Body of pancreas (tissue), 4 donors: Measurements from ENCODE around the gene EHMT1. TPM values are rescaled to one million over a fixed set of nuclear protein-coding genes. Genes with fewer than 3 reads are reported as not detected.

Experiments
- ATAC-seq: fragments of 150-250 bp; one replicate; pipeline ENCODE4 v1.9.1; 2016
- DNase-seq, 4 donors: peaks; one replicate each; pipeline ENCODE4 v3.0.0-alpha.2; 2019
- H3K27ac ChIP-seq, 4 donors: fragments of 200-600 bp; sonication (generic); 1 replicate in 3 of 4; 2 replicates in 1 of 4; pipeline versions ENCODE4 v1.5.1 to v1.6.1; 2016 to 2019; ENCODE audit warnings: mild to moderate bottlenecking in 1 of 4, mixed read lengths in 1 of 4, moderate library complexity in 1 of 4
- H3K27me3 ChIP-seq, 2 donors: fragments of 200-600 bp; sonication (generic); one replicate each; pipeline ENCODE4 v1.6.0; 2016; ENCODE audit warnings: mild to moderate bottlenecking in 1 of 2
- H3K36me3 ChIP-seq, 2 donors: fragments of 200-600 bp; sonication (generic); replicated peaks in 1 of 2; 2 replicates each; pipeline ENCODE4 v1.5.1; 2016; ENCODE audit warnings: low read depth in 2 of 2; ENCODE audit not compliant: insufficient read depth in 1 of 2
- H3K4me1 ChIP-seq: fragments of 200-600 bp; sonication (generic); one replicate; pipeline ENCODE4 v1.6.0; 2016
- H3K4me3 ChIP-seq, 2 donors: fragments of 200-600 bp; sonication (generic); 1 replicate in 1 of 2; 2 replicates in 1 of 2; pipeline ENCODE4 v1.5.1; 2016 to 2019
- H3K9me3 ChIP-seq, 3 donors: fragments of 200-600 bp; sonication (generic); 1 replicate in 2 of 3; 2 replicates in 1 of 3; pipeline ENCODE4 v1.5.1; 2016
- POLR2A ChIP-seq, 3 donors: fragments of 450-650 bp; IDR thresholded peaks; one replicate each; pipeline ENCODE4 v1.6.1; 2016; ENCODE audit warnings: antibody characterized with exemption in 3 of 3, mild to moderate bottlenecking in 2 of 3
- WGBS, 2 donors: methylation state at CpG; one replicate each; pipeline ENCODE4 v1.1.5; 2017; 5-methylcytosine and 5-hydroxymethylcytosine counted together
- intact Hi-C: fragments of 100-400 bp; cut with DNase I; formaldehyde crosslinking; loops from one replicate; pipeline ENCODE4 v1.15.1; 2023
- total RNA-seq, 2 donors: library from RNA; depleted of rRNA; stranded (reverse); fragments of >200 nt; gene quantifications; one replicate each; pipeline ENCODE4 v1.1.0, GENCODE V29; 2016
- TF ChIP-seq, protein P1 (sequence below), 7 experiments: fragments of 450-650 bp in 4 of 7; fragments of 200-600 bp in 3 of 7; sonication (generic) in 3 of 7; IDR thresholded peaks; one replicate each; pipeline ENCODE4 v1.5.1; 2016 to 2019; ENCODE audit warnings: antibody characterized with exemption in 7 of 7

Gene EHMT1
- total RNA-seq, 2 donors from 2014 or later = 41.0 to 65.9 TPM

DNA sequence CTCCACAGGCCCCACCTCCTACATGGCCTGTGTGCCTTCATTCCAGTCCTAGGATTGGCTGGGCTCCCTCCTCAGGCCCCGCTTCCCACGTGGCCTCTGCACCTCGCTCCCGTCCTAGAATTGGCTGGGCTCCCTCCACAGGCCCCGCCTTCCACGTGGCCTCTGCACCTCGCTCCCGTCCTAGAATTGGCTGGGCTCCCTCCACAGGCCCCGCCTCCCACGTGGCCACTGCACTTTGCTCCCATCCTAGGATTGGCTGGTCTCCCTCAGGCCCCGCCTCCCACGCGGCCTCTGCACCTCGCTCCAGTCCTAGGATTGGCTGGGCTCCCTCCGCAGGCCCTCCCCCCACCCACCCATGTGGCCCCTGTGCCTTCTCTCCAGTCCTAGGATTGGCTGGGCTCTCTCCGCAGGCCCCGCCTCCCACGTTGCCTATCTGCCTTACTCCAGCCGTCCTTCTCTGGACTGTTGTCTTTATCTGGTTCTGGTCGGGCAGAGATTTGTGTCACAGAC lies 213.4 kb downstream of the EHMT1 start:
- WGBS, 2 donors = 85 to 94% methylated on average over 17 to 20 of the region's 20 CpGs
- ATAC-seq = no peak
- Histone ChIP-seq H3K36me3 (peaks cover 0 to 10% of the 10 kb centered on the region in 2 donors), H3K4me1 (no peaks in the 10 kb centered on the region), H3K4me3 (no peak overlapping the region), H3K27ac (no peak overlapping the region), H3K27me3 (no peaks in the 10 kb centered on the region), H3K9me3 (no peaks in the 10 kb centered on the region)
- intact Hi-C loops = no loop called here
- TF ChIP-seq, protein P1, sequence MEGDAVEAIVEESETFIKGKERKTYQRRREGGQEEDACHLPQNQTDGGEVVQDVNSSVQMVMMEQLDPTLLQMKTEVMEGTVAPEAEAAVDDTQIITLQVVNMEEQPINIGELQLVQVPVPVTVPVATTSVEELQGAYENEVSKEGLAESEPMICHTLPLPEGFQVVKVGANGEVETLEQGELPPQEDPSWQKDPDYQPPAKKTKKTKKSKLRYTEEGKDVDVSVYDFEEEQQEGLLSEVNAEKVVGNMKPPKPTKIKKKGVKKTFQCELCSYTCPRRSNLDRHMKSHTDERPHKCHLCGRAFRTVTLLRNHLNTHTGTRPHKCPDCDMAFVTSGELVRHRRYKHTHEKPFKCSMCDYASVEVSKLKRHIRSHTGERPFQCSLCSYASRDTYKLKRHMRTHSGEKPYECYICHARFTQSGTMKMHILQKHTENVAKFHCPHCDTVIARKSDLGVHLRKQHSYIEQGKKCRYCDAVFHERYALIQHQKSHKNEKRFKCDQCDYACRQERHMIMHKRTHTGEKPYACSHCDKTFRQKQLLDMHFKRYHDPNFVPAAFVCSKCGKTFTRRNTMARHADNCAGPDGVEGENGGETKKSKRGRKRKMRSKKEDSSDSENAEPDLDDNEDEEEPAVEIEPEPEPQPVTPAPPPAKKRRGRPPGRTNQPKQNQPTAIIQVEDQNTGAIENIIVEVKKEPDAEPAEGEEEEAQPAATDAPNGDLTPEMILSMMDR (IDR thresholded peaks at IDR 0.05) = no peak
- TF ChIP-seq POLR2A (IDR thresholded peaks at IDR 0.05) = no peak
- no peak for DNase-seq

DNA sequence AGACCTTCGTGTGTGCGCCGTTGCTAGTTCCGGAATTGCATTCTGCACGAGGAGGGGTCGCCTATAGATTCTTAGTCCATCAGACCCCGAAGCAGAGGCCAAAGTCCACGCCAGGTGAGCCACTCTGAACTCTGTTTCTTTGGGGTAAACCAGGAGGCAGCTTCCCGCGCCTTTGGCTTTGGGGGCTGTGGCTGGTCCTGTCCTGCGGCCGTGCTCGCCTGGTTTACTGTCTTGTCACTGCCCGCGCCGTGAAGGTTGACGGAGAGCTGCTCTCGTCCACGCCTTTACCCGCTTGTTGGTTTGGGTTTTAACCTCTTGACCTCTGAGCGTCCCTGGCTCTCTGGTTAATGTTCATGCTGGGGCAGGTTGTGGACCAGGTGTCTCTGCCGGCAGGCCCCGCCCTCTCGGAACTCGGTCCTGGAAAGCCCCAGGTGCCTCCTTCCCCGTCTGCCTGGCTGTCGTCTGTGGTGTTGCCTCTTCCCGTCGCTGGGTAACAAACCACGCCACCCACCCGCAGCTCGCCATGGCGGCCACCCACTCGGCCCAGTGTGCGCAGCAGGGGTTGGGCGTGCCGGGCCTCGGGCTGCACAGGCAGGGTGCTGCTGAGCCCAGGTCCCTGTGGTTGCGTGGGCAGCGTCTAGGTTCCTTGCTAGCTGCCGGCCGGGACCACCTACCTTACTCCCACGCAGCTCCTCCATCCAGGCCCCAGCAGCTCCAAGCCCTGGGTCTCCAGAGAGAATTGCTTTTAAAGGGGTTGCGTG lies 214.2 kb downstream of the EHMT1 start:
- H3K36me3 ChIP-seq = peaks cover 0 to 10% of the 10 kb centered on the region in 2 donors
- intact Hi-C loops = no loop called here
- H3K27me3 ChIP-seq = no peaks in the 10 kb centered on the region
- TF ChIP-seq POLR2A (IDR thresholded peaks at IDR 0.05) = no peak
- TF ChIP-seq, protein P1 (IDR thresholded peaks at IDR 0.05) = no peak
- DNase-seq = no peak
- no peak overlapping the region for H3K4me3 ChIP-seq
- no peak for ATAC-seq
- no peaks in the 10 kb centered on the region for H3K9me3 ChIP-seq
- no peaks in the 10 kb centered on the region for H3K4me1 ChIP-seq
- H3K27ac ChIP-seq = no peak overlapping the region
- 95% methylated on average over 33 to 44 of the region's 44 CpGs for WGBS, 2 donors

- WGBS, 2 donors = 95 to 97% methylated on average over 51 to 63 of the region's 73 CpGs
- no peak for TF ChIP-seq POLR2A (IDR thresholded peaks at IDR 0.05)
- TF ChIP-seq, protein P1 (IDR thresholded peaks at IDR 0.05) = no peak
- Histone ChIP-seq H3K27me3 (no peaks in the 10 kb centered on the region), H3K9me3 (peaks cover 0 to 4% (median 0%) of the 10 kb centered on the region in 3 donors), H3K27ac (no peak overlapping the region), H3K36me3 (peaks cover 0 to 10% of the 10 kb centered on the region in 2 donors), H3K4me1 (no peaks in the 10 kb centered on the region), H3K4me3 (no peak overlapping the region)
- intact Hi-C loops = no loop called here
- ATAC-seq (no peak), DNase-seq (no peak)
Observed at GRCh38 chr9:137833721-137834613, 215.2 kb downstream of the EHMT1 start.

DNA sequence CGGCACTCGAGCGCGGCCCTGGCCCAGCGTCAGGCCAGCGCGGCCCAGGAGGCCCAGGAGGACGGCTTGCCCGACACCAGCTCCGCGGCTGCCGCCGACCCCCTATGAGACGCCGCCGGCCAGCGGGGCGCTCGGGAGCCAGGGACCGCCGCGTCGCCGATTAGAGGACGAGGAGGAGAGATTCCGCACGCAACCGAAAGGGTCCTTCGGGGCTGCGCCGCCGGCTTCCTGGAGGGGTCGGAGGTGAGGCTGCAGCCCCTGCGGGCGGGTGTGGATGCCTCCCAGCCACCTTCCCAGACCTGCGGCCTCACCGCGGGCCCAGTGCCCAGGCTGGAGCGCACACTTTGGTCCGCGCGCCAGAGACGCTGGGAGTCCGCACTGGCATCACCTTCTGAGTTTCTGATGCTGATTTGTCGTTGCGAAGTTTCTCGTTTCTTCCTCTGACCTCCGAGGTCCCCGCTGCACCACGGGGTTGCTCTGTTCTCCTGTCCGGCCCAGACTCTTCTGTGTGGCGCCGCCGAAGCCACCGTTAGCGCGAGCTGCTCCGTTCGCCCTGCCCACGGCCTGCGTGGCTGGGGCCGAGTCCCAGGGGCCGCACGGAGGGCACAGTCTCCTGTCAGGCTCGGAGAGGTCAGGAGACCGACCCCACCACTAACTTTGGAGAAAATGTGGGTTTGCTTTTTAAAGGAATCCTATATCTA lies 216.2 kb downstream of the EHMT1 start:
- intact Hi-C loops = no loop called here
- ATAC-seq (no peak), DNase-seq (no peak)
- H3K36me3 ChIP-seq = peaks cover 0 to 10% of the 10 kb centered on the region in 2 donors
- no peaks in the 10 kb centered on the region for H3K4me1 ChIP-seq
- H3K9me3 ChIP-seq = peaks cover 0 to 4% (median 0%) of the 10 kb centered on the region in 3 donors
- no peaks in the 10 kb centered on the region for H3K27me3 ChIP-seq
- 96 to 98% methylated on average over 31 to 63 of the region's 66 CpGs for WGBS, 2 donors
- no peak for TF ChIP-seq POLR2A (IDR thresholded peaks at IDR 0.05)
- TF ChIP-seq, protein P1 (IDR thresholded peaks at IDR 0.05) = no peak
- H3K4me3 ChIP-seq = no peak overlapping the region
- H3K27ac ChIP-seq = no peak overlapping the region
